Chondrocyte (in vitro differentiated cells): ENCODE data around the gene YIPF6. TPM values are rescaled to one million over a fixed set of nuclear protein-coding genes. Genes with fewer than 3 reads are reported as not detected.
"Not testable (repeated sequence)": the region's sequence is repeated elsewhere in the genome, so short reads cannot be mapped to it uniquely, and the experiment has no call there.

Experiments used
- DNase-seq: peaks from one replicate; pipeline ENCODE4 v3.0.0; 2021; ENCODE audit warnings: mixed read lengths, low spot score
- H3K27ac Mint-ChIP-seq: one replicate; pipeline ENCODE4 v1.8.0; 2021; ENCODE audit warnings: mild to moderate bottlenecking, moderate library complexity, mixed read lengths; ENCODE audit not compliant: unreplicated experiment
- H3K27me3 Mint-ChIP-seq: 2 replicates; pipeline ENCODE4 v1.8.0; 2021; ENCODE audit warnings: low read depth, mixed read lengths
- H3K36me3 Mint-ChIP-seq: 2 replicates; pipeline ENCODE4 v1.8.0; 2021; ENCODE audit warnings: low read depth, mixed read lengths
- H3K4me1 Mint-ChIP-seq: 2 replicates; pipeline ENCODE4 v1.8.0; 2021; ENCODE audit warnings: low read depth, mild to moderate bottlenecking, mixed read lengths
- H3K4me3 Mint-ChIP-seq: one replicate; pipeline ENCODE4 v1.8.0; 2021; ENCODE audit warnings: mild to moderate bottlenecking, moderate library complexity, mixed read lengths; ENCODE audit not compliant: unreplicated experiment
- H3K9me3 Mint-ChIP-seq: 2 replicates; pipeline ENCODE4 v1.8.0; 2021; ENCODE audit warnings: low read depth, mixed read lengths
- CTCF ChIP-seq: fragments of 200-600 bp; sonication (generic); IDR thresholded peaks from 2 replicates; pipeline ENCODE4 v1.5.0; 2021; ENCODE audit warnings: antibody characterized with exemption, mild to moderate bottlenecking, moderate library complexity
- total RNA-seq: library from RNA; stranded (reverse); gene quantifications from 3 replicates; pipeline ENCODE4 v1.2.1, GENCODE V29; 2021

YIPF6 gene
- total RNA-seq, 1 donor from 2014 or later: 42.9 TPM

GRCh38 chrX:68480969-68481368 is 17.9 kb upstream of the YIPF6 start:
- H3K27ac Mint-ChIP-seq: no peak overlapping the region
- H3K4me3 Mint-ChIP-seq: no peak overlapping the region
- no peaks in the 10 kb centered on the region for H3K9me3 Mint-ChIP-seq
- no peak for DNase-seq
- H3K36me3 Mint-ChIP-seq: no peaks in the 10 kb centered on the region
- H3K4me1 Mint-ChIP-seq: no peaks in the 10 kb centered on the region
- peaks cover 1% of the 10 kb centered on the region for H3K27me3 Mint-ChIP-seq
- TF ChIP-seq CTCF: no peak

- H3K27ac Mint-ChIP-seq, H3K36me3 Mint-ChIP-seq, DNase-seq, H3K4me3 Mint-ChIP-seq, H3K27me3 Mint-ChIP-seq, H3K4me1 Mint-ChIP-seq, H3K9me3 Mint-ChIP-seq: not testable (repeated sequence)
Measured at GRCh38 chrX:68486198-68486597, 12.7 kb upstream of the YIPF6 start.

- DNase-seq: no peak
- no peak for TF ChIP-seq CTCF
- Mint-ChIP-seq H3K4me1 (no peaks in the 10 kb centered on the region), H3K36me3 (no peaks in the 10 kb centered on the region), H3K9me3 (no peaks in the 10 kb centered on the region), H3K4me3 (no peak overlapping the region), H3K27me3 (no peaks in the 10 kb centered on the region), H3K27ac (no peak overlapping the region)
Measured at GRCh38 chrX:68487254-68487653, 11.6 kb upstream of the YIPF6 start.

- TF ChIP-seq CTCF: no peak
- no peaks in the 10 kb centered on the region for H3K36me3 Mint-ChIP-seq
- no peaks in the 10 kb centered on the region for H3K9me3 Mint-ChIP-seq
Measured at GRCh38 chrX:68487924-68488323, 10.9 kb upstream of the YIPF6 start.

GRCh38 chrX:68488657-68489056 is 10.2 kb upstream of the YIPF6 start:
- Mint-ChIP-seq H3K4me3 (no peak overlapping the region), H3K4me1 (no peaks in the 10 kb centered on the region), H3K27ac (no peak overlapping the region), H3K9me3 (no peaks in the 10 kb centered on the region), H3K27me3 (no peaks in the 10 kb centered on the region), H3K36me3 (no peaks in the 10 kb centered on the region)
- DNase-seq: no peak
- no peak for TF ChIP-seq CTCF

More at GRCh38 chrX:68487924-68488323, 10.9 kb upstream of the YIPF6 start:
- Mint-ChIP-seq H3K27ac (no peak overlapping the region), H3K4me1 (no peaks in the 10 kb centered on the region), H3K4me3 (no peak overlapping the region), H3K27me3 (no peaks in the 10 kb centered on the region)
- no peak for DNase-seq

DNA sequence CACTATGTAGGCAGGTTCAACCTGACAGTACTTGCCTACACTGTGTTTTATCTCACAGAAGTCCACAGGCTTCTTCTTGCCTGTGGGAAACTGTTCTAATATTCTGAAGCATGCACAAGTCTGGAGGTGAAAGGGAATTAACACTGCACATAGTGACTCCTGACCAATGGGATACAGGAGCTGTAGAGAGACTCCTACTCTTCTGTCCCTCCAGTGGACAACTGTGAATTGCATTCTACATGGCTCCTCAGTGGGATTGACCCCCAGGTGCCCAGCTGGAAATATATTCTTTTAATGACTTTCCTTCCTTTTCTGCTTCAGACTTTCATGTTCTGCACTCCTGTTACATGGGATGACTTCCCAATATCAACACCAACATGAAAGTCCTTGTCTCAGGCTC is 8.2 kb upstream of the YIPF6 start:
- TF ChIP-seq CTCF: peak; percentile 67
- H3K9me3 Mint-ChIP-seq: no peaks in the 10 kb centered on the region
- no peaks in the 10 kb centered on the region for H3K4me1 Mint-ChIP-seq
- H3K4me3 Mint-ChIP-seq: no peak overlapping the region
- no peak overlapping the region for H3K27ac Mint-ChIP-seq
- H3K36me3 Mint-ChIP-seq: no peaks in the 10 kb centered on the region
- no peak for DNase-seq
- H3K27me3 Mint-ChIP-seq: no peaks in the 10 kb centered on the region
